ENCODE results near the gene GPATCH8. TPM values are rescaled to one million over a fixed set of nuclear protein-coding genes. Genes with fewer than 3 reads are reported as not detected.

The GPATCH8 gene
- total RNA-seq, 1 donor from 2014 or later = 76.3 TPM

DNA sequence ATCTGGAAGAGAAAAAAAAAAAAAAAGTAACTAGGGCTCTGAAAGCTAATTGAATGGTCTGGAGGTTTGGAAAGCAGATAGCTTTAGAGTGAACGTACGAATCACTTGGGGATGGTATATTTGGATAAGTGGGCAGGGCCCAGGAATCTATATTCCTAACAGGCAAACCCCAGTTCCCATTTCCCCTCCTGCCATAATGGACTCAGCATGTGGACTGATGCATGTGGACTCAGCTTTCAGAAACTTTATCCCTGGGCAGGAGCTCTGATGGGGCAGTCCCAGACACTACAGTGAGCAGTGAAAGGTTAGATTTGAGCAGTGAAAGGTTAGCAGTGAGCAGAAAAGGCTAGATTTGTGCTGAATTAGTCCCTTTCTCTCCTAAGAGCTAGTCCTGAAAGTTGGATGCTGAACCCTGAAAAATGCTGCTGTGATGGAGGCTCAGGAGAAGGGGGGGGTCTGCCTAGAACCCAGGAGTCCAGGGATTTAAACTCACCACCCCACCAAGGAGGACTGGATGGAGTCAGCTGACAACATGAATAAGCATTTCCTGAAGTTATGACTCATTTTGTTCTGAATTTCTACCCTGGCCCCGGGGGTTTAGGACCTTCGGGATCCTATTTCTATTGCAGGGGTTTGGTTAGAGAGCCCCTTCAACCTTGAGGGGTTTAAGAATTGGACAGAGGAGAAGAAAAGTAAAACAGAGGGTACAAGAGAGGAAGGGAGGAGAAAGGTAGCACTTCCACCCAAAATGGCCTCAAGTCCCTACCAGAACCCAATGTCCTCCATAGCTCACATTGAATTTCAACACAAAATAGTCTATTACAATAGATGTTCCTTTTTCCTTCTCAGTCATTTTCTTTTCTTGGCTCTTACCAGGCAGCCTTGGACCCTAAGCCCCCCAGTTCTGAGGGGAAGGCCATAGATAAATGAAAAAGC lies 43.7 kb upstream of the GPATCH8 start:
- no peak for DNase-seq (ENCODE audit: low spot score in 2 of 2, unreplicated experiment in 2 of 2)
- Mint-ChIP-seq H3K4me1 (peaks cover 73% of the 10 kb centered on the region), H3K27me3 (ENCODE audit: low read depth) (no peaks in the 10 kb centered on the region), H3K27ac (peak overlapping the region; percentile 91), H3K36me3 (no peaks in the 10 kb centered on the region), H3K9me3 (no peaks in the 10 kb centered on the region), H3K4me3 (no peak overlapping the region)
- TF ChIP-seq, protein P1, sequence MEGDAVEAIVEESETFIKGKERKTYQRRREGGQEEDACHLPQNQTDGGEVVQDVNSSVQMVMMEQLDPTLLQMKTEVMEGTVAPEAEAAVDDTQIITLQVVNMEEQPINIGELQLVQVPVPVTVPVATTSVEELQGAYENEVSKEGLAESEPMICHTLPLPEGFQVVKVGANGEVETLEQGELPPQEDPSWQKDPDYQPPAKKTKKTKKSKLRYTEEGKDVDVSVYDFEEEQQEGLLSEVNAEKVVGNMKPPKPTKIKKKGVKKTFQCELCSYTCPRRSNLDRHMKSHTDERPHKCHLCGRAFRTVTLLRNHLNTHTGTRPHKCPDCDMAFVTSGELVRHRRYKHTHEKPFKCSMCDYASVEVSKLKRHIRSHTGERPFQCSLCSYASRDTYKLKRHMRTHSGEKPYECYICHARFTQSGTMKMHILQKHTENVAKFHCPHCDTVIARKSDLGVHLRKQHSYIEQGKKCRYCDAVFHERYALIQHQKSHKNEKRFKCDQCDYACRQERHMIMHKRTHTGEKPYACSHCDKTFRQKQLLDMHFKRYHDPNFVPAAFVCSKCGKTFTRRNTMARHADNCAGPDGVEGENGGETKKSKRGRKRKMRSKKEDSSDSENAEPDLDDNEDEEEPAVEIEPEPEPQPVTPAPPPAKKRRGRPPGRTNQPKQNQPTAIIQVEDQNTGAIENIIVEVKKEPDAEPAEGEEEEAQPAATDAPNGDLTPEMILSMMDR (IDR thresholded peaks at IDR 0.05; ENCODE audit: unreplicated experiment) = no peak

DNA sequence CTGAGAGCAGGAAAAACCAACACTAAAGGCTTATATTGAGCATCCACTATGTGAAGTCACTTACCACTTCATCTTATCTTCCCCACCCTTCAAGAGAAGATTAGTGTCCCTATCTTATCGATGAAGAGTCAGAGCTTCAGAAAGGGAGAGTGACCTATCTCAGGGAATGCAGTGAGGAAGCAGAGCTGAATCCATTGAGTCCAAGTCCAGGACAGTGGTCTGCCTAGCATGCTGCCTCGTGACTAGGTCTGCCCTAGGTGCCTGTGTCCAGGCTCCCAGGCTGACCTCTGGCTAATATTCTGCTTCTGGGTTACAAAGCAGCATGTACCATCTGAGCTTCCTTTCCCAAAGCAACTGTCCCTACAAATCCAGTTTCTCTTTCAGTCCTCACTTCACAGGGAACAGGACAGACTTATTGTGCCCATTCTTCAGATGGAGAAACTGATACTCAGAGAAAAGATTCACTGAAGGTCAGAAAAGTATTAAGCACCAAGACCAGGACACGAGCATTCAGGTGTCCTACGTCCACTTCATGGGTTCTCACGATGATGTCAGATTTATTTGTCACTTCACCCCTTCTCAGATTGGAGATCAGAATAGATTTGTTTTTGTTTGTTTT lies 40.8 kb upstream of the GPATCH8 start:
- no peaks in the 10 kb centered on the region for H3K36me3 Mint-ChIP-seq
- TF ChIP-seq, protein P1 (IDR thresholded peaks at IDR 0.05; ENCODE audit: unreplicated experiment) = no peak
- peaks cover 83% of the 10 kb centered on the region for H3K4me1 Mint-ChIP-seq
- H3K4me3 Mint-ChIP-seq = no peak overlapping the region
- DNase-seq (ENCODE audit: low spot score in 2 of 2, unreplicated experiment in 2 of 2) = no peak
- H3K27me3 Mint-ChIP-seq (ENCODE audit: low read depth) = no peaks in the 10 kb centered on the region
- H3K27ac Mint-ChIP-seq = peak overlapping the region; percentile 100
- H3K9me3 Mint-ChIP-seq = no peaks in the 10 kb centered on the region

DNA sequence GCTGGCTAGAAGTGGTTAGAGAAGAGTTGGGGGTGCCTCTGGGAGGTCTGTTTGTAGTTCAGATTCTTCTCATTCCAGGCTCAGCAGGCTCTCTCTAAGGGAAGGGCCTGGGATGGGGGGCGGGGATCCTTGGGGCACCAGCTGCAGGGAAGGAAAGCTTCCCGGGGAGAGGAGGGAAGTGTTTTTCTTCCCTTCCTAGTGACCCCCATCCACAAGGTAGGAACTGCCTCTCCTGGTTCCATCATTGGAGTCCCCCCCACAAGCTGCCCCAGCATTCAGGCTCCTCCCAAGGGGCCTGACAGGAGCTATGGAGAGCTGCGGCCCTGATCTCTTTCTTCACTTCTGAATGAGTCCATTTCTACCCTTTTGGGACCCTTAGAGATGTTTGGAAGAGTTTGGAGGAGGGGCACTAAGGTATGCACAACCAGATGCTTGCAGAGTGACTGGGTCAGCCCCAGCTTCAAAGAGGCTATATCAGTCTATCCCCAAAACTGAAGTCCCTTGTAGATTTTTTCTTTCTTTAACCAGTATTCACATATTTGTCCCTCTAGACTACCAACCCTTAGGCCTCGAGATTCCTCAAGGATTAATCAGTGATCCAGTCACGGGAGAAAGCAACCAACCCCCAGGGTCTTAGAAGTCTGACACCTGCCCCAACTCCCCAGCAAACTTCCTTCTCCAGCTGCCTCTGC lies 40.2 kb upstream of the GPATCH8 start:
- no peaks in the 10 kb centered on the region for H3K36me3 Mint-ChIP-seq
- H3K27ac Mint-ChIP-seq = peak overlapping the region; percentile 100
- H3K27me3 Mint-ChIP-seq (ENCODE audit: low read depth) = no peaks in the 10 kb centered on the region
- no peaks in the 10 kb centered on the region for H3K9me3 Mint-ChIP-seq
- DNase-seq (ENCODE audit: low spot score in 2 of 2, unreplicated experiment in 2 of 2) = peak in 1 of 2 experiments; percentile 68
- peaks cover 81% of the 10 kb centered on the region for H3K4me1 Mint-ChIP-seq
- TF ChIP-seq, protein P1 (IDR thresholded peaks at IDR 0.05; ENCODE audit: unreplicated experiment) = no peak
- H3K4me3 Mint-ChIP-seq = peak overlapping the region; percentile 44

DNA sequence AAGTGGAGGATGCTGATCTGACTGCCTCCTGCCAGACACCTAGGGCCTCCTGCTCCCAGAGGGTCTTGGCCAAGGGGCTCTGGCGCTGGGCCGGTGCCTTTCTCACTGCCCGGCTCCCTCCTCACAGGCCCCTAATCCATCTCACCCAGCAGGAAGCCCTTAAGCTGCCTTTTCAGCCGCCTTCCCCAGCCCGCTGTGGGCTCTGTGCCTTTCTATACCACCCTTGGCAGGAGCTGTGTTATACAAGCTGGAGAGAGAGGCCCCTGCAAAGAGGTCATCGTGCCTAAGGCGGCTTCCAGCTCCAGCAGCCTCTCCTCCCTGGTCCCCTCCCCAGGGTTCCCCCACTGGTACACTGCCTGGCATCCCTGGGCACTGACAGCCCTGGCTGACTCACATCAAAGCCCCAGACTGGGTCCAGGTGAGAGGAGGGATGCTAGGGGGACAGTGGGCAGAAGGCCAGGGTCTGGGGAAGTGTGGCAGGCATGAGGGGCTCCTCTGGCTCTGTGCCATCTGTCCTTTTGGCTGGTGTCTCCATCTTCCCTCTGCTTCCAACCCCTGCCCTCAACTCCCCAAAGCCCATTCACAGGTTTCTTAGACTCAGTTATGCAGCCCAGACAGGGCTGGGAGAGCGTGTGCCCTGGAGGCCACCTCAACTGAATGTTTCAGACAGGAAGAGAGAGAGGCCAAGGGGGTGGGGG lies 38.8 kb upstream of the GPATCH8 start:
- H3K4me3 Mint-ChIP-seq = no peak overlapping the region
- no peaks in the 10 kb centered on the region for H3K36me3 Mint-ChIP-seq
- DNase-seq (ENCODE audit: low spot score in 2 of 2, unreplicated experiment in 2 of 2) = no peak
- TF ChIP-seq, protein P1 (IDR thresholded peaks at IDR 0.05; ENCODE audit: unreplicated experiment) = no peak
- peak overlapping the region; percentile 100 for H3K27ac Mint-ChIP-seq
- peaks cover 73% of the 10 kb centered on the region for H3K4me1 Mint-ChIP-seq
- no peaks in the 10 kb centered on the region for H3K27me3 Mint-ChIP-seq (ENCODE audit: low read depth)
- H3K9me3 Mint-ChIP-seq = peaks cover 3% of the 10 kb centered on the region
